ENCODE results near the gene PIAS2. TPM values are rescaled to one million over a fixed set of nuclear protein-coding genes. Genes with fewer than 3 reads are reported as not detected.
"Not testable (repeated sequence)": the region's sequence is repeated elsewhere in the genome, so short reads cannot be mapped to it uniquely, and the experiment has no call there.

Gene PIAS2
- total and polyA plus RNA-seq, 3 donors from 2014 or later = 74.6 to 318 (median 96.7) TPM

DNA sequence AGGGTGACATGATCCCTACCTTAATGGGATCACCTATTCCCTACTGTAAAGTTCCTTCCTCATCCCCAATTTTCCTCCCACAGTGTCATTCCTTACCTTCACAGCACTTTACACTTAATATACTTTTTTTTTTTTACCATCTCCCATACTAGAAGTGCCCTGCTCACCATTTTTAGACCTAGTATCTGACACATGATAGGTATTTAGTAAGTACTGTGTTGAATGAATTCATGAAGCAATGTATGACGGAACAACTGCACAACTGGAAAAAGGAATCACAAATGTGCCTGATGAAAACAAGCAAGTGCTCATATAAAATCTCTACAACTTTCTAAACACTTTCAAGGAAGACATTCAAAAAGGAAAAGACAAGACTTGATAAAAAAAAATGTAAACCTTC, 83.4 kb downstream of the PIAS2 start:
- DNase-seq = no peak
- TF ChIP-seq POLR2A (IDR thresholded peaks at IDR 0.05) = no peak
- TF ChIP-seq, protein P1, sequence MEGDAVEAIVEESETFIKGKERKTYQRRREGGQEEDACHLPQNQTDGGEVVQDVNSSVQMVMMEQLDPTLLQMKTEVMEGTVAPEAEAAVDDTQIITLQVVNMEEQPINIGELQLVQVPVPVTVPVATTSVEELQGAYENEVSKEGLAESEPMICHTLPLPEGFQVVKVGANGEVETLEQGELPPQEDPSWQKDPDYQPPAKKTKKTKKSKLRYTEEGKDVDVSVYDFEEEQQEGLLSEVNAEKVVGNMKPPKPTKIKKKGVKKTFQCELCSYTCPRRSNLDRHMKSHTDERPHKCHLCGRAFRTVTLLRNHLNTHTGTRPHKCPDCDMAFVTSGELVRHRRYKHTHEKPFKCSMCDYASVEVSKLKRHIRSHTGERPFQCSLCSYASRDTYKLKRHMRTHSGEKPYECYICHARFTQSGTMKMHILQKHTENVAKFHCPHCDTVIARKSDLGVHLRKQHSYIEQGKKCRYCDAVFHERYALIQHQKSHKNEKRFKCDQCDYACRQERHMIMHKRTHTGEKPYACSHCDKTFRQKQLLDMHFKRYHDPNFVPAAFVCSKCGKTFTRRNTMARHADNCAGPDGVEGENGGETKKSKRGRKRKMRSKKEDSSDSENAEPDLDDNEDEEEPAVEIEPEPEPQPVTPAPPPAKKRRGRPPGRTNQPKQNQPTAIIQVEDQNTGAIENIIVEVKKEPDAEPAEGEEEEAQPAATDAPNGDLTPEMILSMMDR (IDR thresholded peaks at IDR 0.05) = no peak
- Histone ChIP-seq H3K27me3 (no peaks in the 10 kb centered on the region), H3K36me3 (ENCODE audit: low read depth, missing control alignments) (no peaks in the 10 kb centered on the region), H3K4me3 (no peak overlapping the region), H3K4me1 (no peaks in the 10 kb centered on the region), H3K27ac (no peak overlapping the region), H3K9me3 (no peaks in the 10 kb centered on the region)
- 95 to 98% methylated on average over 1 of the region's 1 CpG for WGBS, 2 donors
- intact Hi-C loops (cut with DNase I; ENCODE audit: low total_unique reads) = no loop called here

DNA sequence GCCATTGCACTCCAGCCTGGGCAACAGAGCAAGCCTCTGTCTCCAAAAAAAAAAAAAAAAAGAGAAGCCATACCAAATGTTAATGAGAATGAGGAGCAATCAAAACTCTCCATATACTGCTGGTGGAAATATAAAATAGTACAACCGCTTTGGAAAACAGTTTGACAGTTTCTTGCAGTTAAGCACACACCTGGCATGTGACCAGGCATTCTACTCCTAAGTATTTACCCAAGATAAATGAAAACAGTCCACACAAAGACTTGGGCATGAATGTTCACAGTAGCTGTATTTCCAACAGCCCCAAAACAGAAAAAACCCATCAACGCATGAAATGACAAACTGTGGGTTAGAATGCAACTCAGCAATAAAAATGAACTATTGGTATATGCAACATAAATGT, 84.5 kb downstream of the PIAS2 start:
- Histone ChIP-seq H3K36me3 (ENCODE audit: low read depth, missing control alignments) (no peaks in the 10 kb centered on the region), H3K4me1 (no peaks in the 10 kb centered on the region), H3K27me3 (no peaks in the 10 kb centered on the region), H3K27ac (no peak overlapping the region), H3K9me3 (no peaks in the 10 kb centered on the region), H3K4me3 (no peak overlapping the region)
- DNase-seq = no peak
- WGBS, 2 donors = 90 to 96% methylated on average over 2 of the region's 2 CpGs
- no peak for TF ChIP-seq POLR2A (IDR thresholded peaks at IDR 0.05)
- TF ChIP-seq, protein P1 (IDR thresholded peaks at IDR 0.05) = no peak
- intact Hi-C loops (cut with DNase I; ENCODE audit: low total_unique reads) = no loop called here

DNA sequence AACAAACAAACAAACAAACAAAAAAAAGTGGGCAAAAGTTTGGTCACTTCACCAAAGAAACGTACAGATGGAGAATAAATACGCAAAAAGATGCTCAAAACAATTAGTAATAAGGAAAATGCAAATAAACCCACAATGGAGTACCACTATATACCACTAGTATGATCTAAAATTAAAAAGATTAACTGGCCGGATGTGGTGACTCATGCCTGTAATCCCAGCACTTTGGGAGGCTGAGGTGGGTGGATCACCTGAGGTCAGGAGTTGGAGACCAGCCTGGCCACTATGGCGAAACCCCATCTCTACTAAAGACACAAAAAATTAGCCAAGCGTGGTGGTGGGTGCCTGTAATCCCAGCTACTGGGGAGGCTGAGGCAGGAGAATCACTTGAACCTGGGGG, 84.9 kb downstream of the PIAS2 start:
- H3K9me3 ChIP-seq; H3K4me1 ChIP-seq; intact Hi-C loops (cut with DNase I; ENCODE audit: low total_unique reads); H3K4me3 ChIP-seq; H3K27ac ChIP-seq; H3K27me3 ChIP-seq; DNase-seq; H3K36me3 ChIP-seq (ENCODE audit: low read depth, missing control alignments): not testable (repeated sequence)
- 95 to 96% methylated on average over 5 of the region's 5 CpGs for WGBS, 2 donors

DNA sequence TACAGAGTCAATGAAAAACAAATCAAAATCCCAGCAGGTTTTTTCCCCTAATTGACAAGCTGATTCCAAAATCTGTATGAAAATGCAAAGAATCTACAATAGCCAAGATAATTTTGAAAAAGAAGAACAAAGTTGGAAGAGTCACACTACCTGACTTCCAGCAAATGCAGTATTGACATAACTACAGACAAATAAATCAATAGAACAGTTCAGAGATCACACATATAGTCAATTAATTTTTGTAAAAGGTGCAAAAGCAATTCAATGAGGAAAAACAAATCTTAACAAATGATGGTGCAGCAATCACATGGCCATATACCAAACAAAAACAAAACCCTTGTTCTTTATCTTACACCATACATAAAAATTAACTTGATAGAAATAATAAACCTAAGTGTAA, 85.9 kb downstream of the PIAS2 start:
- Histone ChIP-seq H3K27ac (no peak overlapping the region), H3K4me3 (no peak overlapping the region), H3K4me1 (no peaks in the 10 kb centered on the region), H3K27me3 (no peaks in the 10 kb centered on the region), H3K9me3 (no peaks in the 10 kb centered on the region), H3K36me3 (ENCODE audit: low read depth, missing control alignments) (no peaks in the 10 kb centered on the region)
- DNase-seq = no peak
- intact Hi-C loops (cut with DNase I; ENCODE audit: low total_unique reads) = no loop called here
- TF ChIP-seq, protein P1 (IDR thresholded peaks at IDR 0.05) = no peak
- no peak for TF ChIP-seq POLR2A (IDR thresholded peaks at IDR 0.05)

DNA sequence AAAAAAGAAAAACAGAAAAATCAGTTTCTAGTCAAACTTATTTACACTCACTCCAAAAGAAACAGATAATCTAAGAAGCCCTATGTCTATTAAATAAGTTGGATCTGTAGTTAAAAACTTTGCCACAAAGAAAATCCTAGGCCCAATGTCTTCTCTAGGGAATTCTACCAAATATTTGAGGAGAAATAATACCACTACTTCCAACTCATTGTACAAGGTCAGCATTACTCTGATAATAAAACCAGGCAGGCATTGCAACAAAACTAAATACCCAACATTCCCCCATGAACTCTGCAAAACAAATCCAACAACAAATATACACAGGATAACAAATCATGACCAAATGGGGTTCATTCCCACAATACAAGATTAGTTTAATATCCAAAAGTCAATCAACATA, 86.7 kb downstream of the PIAS2 start:
- no peak for DNase-seq
- Histone ChIP-seq H3K4me1 (no peaks in the 10 kb centered on the region), H3K27me3 (no peaks in the 10 kb centered on the region), H3K9me3 (no peaks in the 10 kb centered on the region), H3K36me3 (ENCODE audit: low read depth, missing control alignments) (no peaks in the 10 kb centered on the region), H3K27ac (no peak overlapping the region), H3K4me3 (no peak overlapping the region)
- TF ChIP-seq POLR2A (IDR thresholded peaks at IDR 0.05) = no peak
- TF ChIP-seq, protein P1 (IDR thresholded peaks at IDR 0.05) = no peak
- intact Hi-C loops (cut with DNase I; ENCODE audit: low total_unique reads) = no loop called here
